GM12878 (cell line): ENCODE measurements around the gene TMEM135. TPM values are rescaled to one million over a fixed set of nuclear protein-coding genes. Genes with fewer than 3 reads are reported as not detected.

Experiments used
- ATAC-seq: fragments of 200-7000 bp; cut with Tn5 transposase; 3 replicates; pipeline ENCODE4 v1.9.1; 2020; ENCODE audit warnings: mild to moderate bottlenecking, moderate library complexity
- BruUV-seq: library from RNA; stranded (reverse); fragments of 400-500 nt; replicated peaks from 2 replicates; lab custom pipeline; 2021; lab: Mats Ljungman, UMichigan
- CTCF ChIA-PET: fragments of 300-600 bp; sonication (Branson Sonifier 250); formaldehyde crosslinking; extraction: SDS; loops from one replicate; lab custom pipeline; 2021; ENCODE audit warnings: inconsistent platforms; lab: Yijun Ruan, JAX
- POLR2A ChIA-PET: fragments of 350-600 bp; formaldehyde crosslinking; extraction: SDS; loops from one replicate; lab custom pipeline; 2021; ENCODE audit warnings: inconsistent platforms; lab: Charles Lee
- RAD21 ChIA-PET: fragments of 300-600 bp; sonication (Branson Sonifier 250); formaldehyde crosslinking; loops from one replicate; lab custom pipeline; 2023; ENCODE audit warnings: antibody characterized with exemption; ENCODE audit not compliant: unreplicated experiment; lab: Charles Lee
- SMC1A ChIA-PET: fragments of 300-600 bp; sonication (Branson Sonifier 250); formaldehyde crosslinking; loops from one replicate; lab custom pipeline; 2023; ENCODE audit not compliant: unreplicated experiment, uncharacterized antibody; lab: Charles Lee
- DNase-seq: peaks from one replicate; pipeline ENCODE4 v3.0.0-alpha.2; 2011; ENCODE audit warnings: low read depth, low spot score
- FAIRE-seq: peaks from 3 replicates; lab custom pipeline; 2011; peaks lifted over from hg19 to GRCh38; lab: Jason Lieb, UNC
- H2AFZ ChIP-seq: 2 replicates; pipeline ENCODE4 v1.6.0; 2011; ENCODE audit warnings: low read depth, low read length, control low read depth; ENCODE audit not compliant: control insufficient read depth
- H3K27ac ChIP-seq: 2 replicates; pipeline ENCODE4 v1.5.1; 2011; ENCODE audit warnings: control low read depth; ENCODE audit not compliant: control insufficient read depth, insufficient read depth
- H3K27me3 ChIP-seq, 2 experiments: replicated peaks in 1 of 2; 2 replicates each; pipeline versions ENCODE4 v1.6.0 to v1.6.1; 2011; ENCODE audit warnings: low read length in 1 of 2; ENCODE audit not compliant: control insufficient read depth in 2 of 2, insufficient read depth in 2 of 2
- H3K36me3 ChIP-seq, 2 experiments: 2 replicates each; pipeline ENCODE4 v1.5.1; 2011; ENCODE audit warnings: low read length in 1 of 2; ENCODE audit not compliant: control insufficient read depth in 2 of 2, insufficient read depth in 2 of 2
- H3K4me1 ChIP-seq: 2 replicates; pipeline ENCODE4 v1.6.1; 2011; ENCODE audit warnings: mild to moderate bottlenecking, low read length, moderate library complexity, mixed read lengths; ENCODE audit not compliant: control insufficient read depth, insufficient read depth
- H3K4me2 ChIP-seq: 2 replicates; pipeline ENCODE4 v1.6.0; 2011; ENCODE audit warnings: control low read depth; ENCODE audit not compliant: control insufficient read depth, insufficient read depth
- H3K4me3 ChIP-seq: fragments of 200-600 bp; sonication (generic); 2 replicates; pipeline ENCODE4 v1.5.1; 2016
- H3K79me2 ChIP-seq: 2 replicates; pipeline ENCODE4 v1.6.0; 2011; ENCODE audit warnings: low read length; ENCODE audit not compliant: control insufficient read depth, insufficient read depth
- H3K9ac ChIP-seq: 2 replicates; pipeline ENCODE4 v1.8.0; 2011; ENCODE audit warnings: low read length, control low read depth, mixed read lengths; ENCODE audit not compliant: control insufficient read depth, insufficient read depth
- H3K9me3 ChIP-seq: replicated peaks from 3 replicates; pipeline ENCODE4 v1.5.1; 2011; ENCODE audit warnings: mild to moderate bottlenecking, low read length; ENCODE audit not compliant: control insufficient read depth, insufficient read depth
- H4K20me1 ChIP-seq: 2 replicates; pipeline ENCODE4 v1.6.0; 2011; ENCODE audit not compliant: control insufficient read depth, insufficient read depth
- IRF3 ChIP-seq: fragments of 450-650 bp; IDR thresholded peaks from 2 replicates; pipeline ENCODE4 v1.6.1; 2014; ENCODE audit warnings: mild to moderate bottlenecking
- KAT2A ChIP-seq: conservative IDR thresholded peaks from 2 replicates; pipeline ENCODE4 v1.6.1; 2011; ENCODE audit warnings: low read depth, low read length; ENCODE audit not compliant: control insufficient read depth
- MYC ChIP-seq: IDR thresholded peaks from 2 replicates; pipeline ENCODE4 v1.6.1; 2011; ENCODE audit warnings: mild to moderate bottlenecking, low read length, moderate library complexity, inconsistent platforms; ENCODE audit not compliant: insufficient read depth, insufficient replicate concordance, insufficient read length, severe bottlenecking
- NR2F1 ChIP-seq: fragments of 450-650 bp; conservative IDR thresholded peaks from 2 replicates; pipeline ENCODE4 v1.6.1; 2017; ENCODE audit warnings: mild to moderate bottlenecking
- POLR2A ChIP-seq: IDR thresholded peaks from 2 replicates; pipeline ENCODE4 v1.6.1; 2011; ENCODE audit warnings: low read depth, mild to moderate bottlenecking, low read length
- REST ChIP-seq: IDR thresholded peaks from 2 replicates; pipeline ENCODE4 v1.6.1; 2012; ENCODE audit warnings: mild to moderate bottlenecking, low read depth, low read length
- TAF1 ChIP-seq: IDR thresholded peaks from 2 replicates; pipeline ENCODE4 v1.6.1; 2011; ENCODE audit warnings: mild to moderate bottlenecking, low read depth, low read length, borderline replicate concordance
- ZBTB11 ChIP-seq: fragments of 450-650 bp; formaldehyde crosslinking; IDR thresholded peaks from 2 replicates; pipeline ENCODE4 v1.5.0; 2022; ENCODE audit warnings: mild to moderate bottlenecking, missing genetic modification characterization
- ZNF24 ChIP-seq: fragments of 450-650 bp; IDR thresholded peaks from 2 replicates; pipeline ENCODE4 v1.6.1; 2017; ENCODE audit warnings: antibody characterized with exemption, mild to moderate bottlenecking
- ZNF274 ChIP-seq: IDR thresholded peaks from one replicate; pipeline ENCODE4 v1.8.0; 2011; ENCODE audit not compliant: insufficient read length, insufficient read depth
- ZNF687 ChIP-seq: fragments of 450-650 bp; IDR thresholded peaks from 2 replicates; pipeline ENCODE4 v1.6.1; 2017; ENCODE audit warnings: mild to moderate bottlenecking, moderate library complexity
- WGBS: methylation state at CpG from one replicate; pipeline ENCODE4 v1.1.6; 2016; ENCODE audit warnings: low lambda C conversion rate; ENCODE audit not compliant: insufficient replicate concordance, insufficient coverage; ENCODE audit errors: missing lambda C conversion rate; 5-methylcytosine and 5-hydroxymethylcytosine counted together
- in situ Hi-C: fragments of 300-500 bp; cut with MboI; formaldehyde crosslinking; loops from 9 replicates; pipeline ENCODE4 v1.14.3; 2018; ENCODE audit warnings: mixed read lengths
- intact Hi-C: fragments of 100-400 bp; cut with micrococcal nuclease; formaldehyde crosslinking; loops from one replicate; pipeline ENCODE4 v1.14.2; 2022; ENCODE audit not compliant: unreplicated experiment
- polyA plus RNA-seq, 11 experiments: library from polyadenylated mRNA; depleted of rRNA in 4 of 11; unstranded in 6 of 11; stranded (reverse) in 5 of 11; fragments of >200 nt; fragmentation: Nextera tagmentation in 4 of 11; fragmentation: Illumina TruSeq in 1 of 11; extraction: Ambion mirVana in 4 of 11; extraction: Trizol in 1 of 11; gene quantifications; 1 replicate in 1 of 11; 2 replicates in 10 of 11; pipeline versions ENCODE4 v1.2.1 to v1.2.3, GENCODE V29; 2011 to 2016; ENCODE audit warnings: inconsistent platforms in 2 of 11, missing spikeins in 2 of 11, low read depth in 1 of 11
- total RNA-seq, 4 experiments: library from RNA; depleted of rRNA in 3 of 4; stranded (reverse); fragments of >200 nt in 3 of 4; fragmentation: Illumina TruSeq in 1 of 4; extraction: Trizol in 1 of 4; gene quantifications; 2 replicates each; pipeline versions ENCODE4 v1.2.1 to v1.2.3, GENCODE V29; 2013 to 2021

The TMEM135 gene
- total and polyA plus RNA-seq, 10 of the 15 experiments (the other 5 are each of a cell fraction or from before 2014, with no cell fraction given) = 7.2 to 117 (median 12.9) TPM

GRCh38 chr11:87154246-87154645, 116.5 kb downstream of the TMEM135 start (continued):
- TF ChIP-seq ZNF687 = no peak
- no peak for TF ChIP-seq POLR2A

GRCh38 chr11:87156970-87157369, 119.2 kb downstream of the TMEM135 start:
- Histone ChIP-seq H3K9me3 (no peaks in the 10 kb centered on the region), H3K79me2 (no peaks in the 10 kb centered on the region), H3K27me3 (no peaks in the 10 kb centered on the region), H3K9ac (no peak overlapping the region), H3K4me2 (no peak overlapping the region), H2AFZ (no peak overlapping the region), H4K20me1 (no peaks in the 10 kb centered on the region), H3K27ac (no peak overlapping the region), H3K36me3 (no peaks in the 10 kb centered on the region), H3K4me3 (no peak overlapping the region), H3K4me1 (no peaks in the 10 kb centered on the region)
- POLR2A ChIA-PET = interaction anchor here (0.6 to 0.9 kb wide), 2 partner anchors 47 to 588 kb away, joined by 3 to 8 read pairs; no protein-coding TSS in a partner anchor
- CTCF ChIA-PET = no interaction called here
- no peak for DNase-seq
- 100% methylated on average over 2 of the region's 2 CpGs for WGBS
- RAD21 ChIA-PET = no interaction called here
- no peak for FAIRE-seq
- in situ Hi-C loops (no loop called here), intact Hi-C loops (no loop called here)
- BruUV-seq = no TSS peak
- SMC1A ChIA-PET = no interaction called here
- ATAC-seq = no peak
- no peak for TF ChIP-seq KAT2A
- TF ChIP-seq NR2F1 = no peak
- TF ChIP-seq MYC = no peak
- TF ChIP-seq ZNF274 = no peak
- TF ChIP-seq ZNF24 = no peak
- no peak for TF ChIP-seq IRF3
- TF ChIP-seq TAF1 = no peak
- no peak for TF ChIP-seq REST
- TF ChIP-seq ZBTB11 (CRISPR knock-in tag) = no peak
